Activated CD8-positive, alpha-beta memory T cell treated with anti-CD3 and anti-CD28 coated beads, Interleukin-2, amount 50 U/mL, for 1 hour (primary cell): ENCODE data around the gene SGPL1.

ENCODE experiments used
- DNase-seq: peaks from one replicate; pipeline ENCODE4 v3.0.0-alpha.2; 2020; ENCODE audit errors: extremely low read depth

The SGPL1 gene

DNA sequence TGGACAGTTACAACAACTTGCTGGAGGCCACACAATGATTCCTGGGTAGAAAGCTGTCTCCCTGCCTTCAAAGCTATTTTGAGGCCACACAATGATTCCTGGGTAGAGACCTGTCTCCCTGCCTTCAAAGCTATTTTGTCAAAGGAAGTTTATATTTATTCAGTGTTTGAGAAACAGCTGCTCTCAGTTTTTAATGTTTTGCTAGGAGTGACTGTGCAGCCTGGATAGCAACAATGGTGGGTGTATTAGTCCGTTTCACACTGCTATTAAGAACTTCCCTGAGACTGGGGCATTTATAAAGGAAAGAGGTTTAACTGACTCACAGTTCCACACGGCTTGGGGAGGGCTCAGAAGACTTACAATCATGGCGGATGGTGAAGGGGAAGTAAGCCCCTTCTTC lies 3.9 kb upstream of the SGPL1 start:
- no peak for DNase-seq

DNA sequence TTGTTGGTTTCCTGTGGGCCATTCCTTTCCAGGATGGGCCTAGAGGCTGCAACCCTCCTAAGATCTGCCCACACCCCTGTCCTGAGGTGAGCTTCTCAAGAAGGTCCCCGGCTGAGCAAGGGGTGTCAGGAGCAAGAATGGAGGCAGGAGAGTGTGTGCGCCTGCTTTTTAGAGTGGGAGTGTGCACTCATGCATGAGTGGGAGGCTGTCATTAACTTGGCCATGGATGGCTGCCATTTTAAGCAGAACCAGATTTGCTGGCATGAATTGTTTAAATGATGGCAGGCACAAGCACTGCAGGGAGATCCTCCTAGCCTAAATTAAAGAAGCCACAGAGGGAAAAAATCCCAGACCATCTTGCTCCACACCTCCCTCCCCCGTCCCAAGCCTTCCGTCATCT lies 2.9 kb upstream of the SGPL1 start:
- no peak for DNase-seq

DNA sequence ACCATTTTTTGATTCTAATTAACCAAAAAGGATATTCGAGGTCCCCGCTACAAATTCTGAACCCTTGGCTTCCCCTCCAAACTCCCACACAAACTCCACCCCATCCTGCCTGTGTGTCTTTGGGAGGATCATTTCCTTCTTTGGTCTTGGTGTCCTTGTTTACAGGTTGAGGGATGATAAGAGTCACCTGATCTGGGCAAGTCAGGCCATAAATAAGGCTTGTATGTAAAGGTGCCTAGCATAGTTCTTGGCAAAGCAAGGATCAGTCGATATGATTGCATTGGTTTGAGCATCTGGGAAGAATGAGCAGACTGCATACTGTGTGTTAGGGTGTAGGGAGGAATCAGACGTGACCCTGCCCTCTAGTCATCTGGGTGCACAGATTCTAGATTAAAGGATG lies 1.6 kb upstream of the SGPL1 start:
- DNase-seq = no peak

DNA sequence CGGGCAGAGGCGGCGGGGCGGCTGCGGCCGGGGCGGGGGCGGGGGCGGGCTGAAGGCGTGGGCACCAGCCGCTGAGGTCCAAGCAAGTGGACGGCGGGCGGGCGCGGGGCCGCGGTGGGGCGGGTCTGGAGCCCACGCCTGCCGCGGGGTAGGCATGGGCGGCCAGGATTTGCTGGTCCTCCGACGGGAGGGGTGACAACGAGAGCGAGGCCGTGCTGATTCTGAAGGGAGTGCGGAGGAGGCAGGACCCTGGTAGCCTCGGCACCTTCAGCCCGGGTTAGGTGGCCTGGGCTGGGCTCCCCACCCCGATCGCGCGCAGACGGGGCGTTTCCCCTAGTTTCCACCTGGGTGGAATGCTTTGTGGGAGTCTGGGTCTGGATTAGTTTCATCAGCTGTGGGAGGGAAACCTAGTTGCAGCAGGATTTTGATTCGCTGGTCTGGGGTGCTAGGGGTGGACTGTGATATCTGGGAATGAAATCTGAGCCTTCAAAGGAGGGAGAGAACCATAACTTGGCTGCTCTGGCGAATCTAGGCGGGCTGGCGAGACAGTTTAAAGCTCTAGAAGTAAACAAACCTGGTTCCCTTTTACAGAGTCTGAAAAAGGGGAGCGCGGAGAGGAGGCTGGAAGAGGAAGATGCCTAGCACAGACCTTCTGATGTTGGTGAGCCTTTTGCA lies 609 bp downstream of the SGPL1 start:
- DNase-seq = no peak

DNA sequence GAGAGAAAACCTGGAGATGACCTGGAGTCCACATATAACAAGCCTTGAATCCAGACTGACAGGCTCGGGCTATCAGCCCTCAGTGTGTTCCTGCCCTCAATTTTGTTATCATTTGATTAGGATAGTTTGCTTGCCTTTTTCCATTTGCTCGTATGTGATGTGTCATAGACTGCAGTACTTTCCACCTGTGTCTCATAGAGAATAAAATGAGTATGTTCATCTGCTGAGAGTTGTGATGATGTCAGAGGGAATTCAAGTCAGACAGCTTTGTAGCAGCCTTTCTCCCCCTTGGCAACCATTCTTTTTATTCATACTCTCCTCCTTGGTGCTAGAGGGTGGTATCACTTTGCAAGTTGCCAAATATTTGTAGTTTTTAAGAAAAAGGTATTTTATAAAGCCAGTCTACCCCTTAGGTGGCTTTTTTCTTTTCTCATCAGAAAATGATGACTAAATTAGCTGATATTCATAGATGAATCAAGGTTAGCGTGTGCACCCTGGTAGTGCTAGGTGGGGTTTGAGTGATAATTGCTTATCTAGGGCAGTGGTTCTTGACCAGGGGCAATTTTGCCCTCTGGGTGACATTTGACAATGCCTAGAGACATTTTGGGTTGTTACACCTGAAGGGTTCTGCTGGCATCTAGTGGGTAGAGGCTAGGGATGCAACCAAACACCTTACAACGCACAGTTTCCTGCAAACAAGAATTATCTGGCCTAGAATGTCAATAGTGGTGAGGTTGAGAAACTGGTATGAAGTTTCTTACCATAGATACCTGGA lies 5.4 kb downstream of the SGPL1 start:
- no peak for DNase-seq

DNA sequence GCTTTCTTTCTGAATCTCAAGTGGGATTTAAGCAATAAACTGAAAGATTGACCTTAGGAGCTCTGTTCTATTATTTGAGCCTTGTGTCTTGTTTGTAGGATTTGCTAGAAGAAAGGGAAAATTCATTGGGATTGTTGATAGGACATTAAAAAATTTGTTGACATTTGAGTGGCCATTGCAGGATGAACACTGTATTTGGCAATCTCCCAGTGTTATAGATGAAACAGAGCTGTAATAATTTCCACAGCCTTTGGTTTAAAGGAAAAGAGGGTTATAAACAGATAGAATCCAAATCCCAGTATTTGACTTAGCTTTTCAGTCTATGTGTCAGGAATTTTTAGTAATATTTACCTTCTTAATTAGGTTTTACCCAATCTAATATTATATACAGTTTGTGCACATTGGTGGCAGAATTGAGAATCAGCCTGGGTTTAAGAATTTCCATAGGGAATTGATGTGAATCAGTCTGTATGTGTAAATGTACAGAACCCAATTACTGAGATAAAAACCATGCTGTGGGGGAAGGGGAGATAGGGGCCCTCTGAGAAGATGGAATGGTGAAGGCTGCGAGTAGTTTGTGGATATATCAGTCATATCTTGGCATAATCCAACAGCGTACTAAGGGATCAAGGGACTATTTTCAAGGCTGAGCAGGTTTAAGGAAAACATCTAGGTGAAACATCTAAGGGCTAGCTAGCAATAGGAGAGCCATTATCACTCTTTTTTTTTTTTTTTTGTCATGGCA lies 6.5 kb downstream of the SGPL1 start:
- DNase-seq = no peak

DNA sequence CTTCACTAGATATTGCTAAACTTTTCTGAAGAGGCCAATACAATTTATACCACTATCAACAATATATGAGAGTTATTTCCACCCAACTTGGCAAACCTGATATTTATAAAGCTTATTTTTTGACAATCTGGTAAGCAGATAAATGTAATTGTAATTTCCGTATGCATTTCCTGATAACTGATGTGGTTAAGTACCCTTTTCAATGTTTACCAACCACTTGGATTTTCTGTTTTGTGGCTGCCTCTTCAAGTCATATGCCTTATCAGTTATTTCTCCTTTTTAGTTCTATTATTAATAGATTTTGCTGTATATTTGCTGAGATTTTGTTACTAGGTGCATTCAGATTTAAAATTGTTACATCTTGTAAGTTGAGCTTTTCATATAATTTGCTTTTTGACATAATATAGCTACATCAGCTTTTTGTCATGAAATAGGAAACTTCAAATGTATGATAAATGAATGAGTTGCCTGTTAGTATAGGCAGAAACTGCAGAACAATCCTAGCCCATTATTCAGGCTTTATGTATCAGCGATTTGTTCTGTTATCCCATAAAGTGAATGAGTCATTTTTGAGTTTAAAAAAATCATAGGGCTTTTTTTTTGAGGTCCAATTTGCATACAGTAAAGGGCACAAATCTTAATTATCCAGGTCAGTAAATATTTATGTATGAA lies 11.5 kb downstream of the SGPL1 start:
- DNase-seq = no peak

DNA sequence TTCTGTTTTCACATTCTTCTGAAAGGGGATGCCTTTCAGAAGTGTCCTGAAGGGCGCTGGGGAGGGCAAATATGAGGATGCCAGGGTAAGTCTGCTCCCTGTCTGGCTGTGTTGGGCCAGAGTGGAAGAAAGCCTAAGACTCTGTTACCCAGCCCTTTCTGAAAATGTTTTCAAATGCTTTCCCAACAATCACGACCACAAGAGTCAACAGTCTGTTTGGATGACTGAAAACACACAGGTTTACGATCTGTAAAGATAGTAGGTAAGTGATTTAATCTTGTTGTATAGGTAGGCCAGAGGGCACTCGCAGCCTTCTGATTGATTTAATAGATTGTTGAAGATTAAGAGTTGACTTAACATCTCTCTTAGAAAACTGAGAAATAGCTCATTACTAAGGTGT lies 13.2 kb downstream of the SGPL1 start:
- no peak for DNase-seq

DNA sequence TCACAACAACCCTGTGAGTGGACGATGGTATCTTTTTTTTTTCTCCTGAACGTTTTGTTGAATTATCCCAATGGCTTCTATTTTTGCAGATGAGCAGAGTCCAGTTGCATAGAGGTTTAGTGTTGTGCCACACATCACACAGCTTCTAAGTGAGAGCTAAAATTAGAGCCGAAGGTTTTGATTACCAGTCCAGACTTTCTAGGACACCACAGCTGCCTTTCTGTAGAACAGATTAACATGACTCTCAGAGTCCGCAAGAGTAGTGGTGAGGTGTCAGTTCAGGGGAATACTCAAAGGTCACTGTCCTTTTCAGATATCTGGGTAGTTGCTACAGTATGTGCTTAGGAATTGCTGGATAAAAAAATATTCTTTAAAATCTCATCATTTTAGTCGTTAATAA lies 13.8 kb downstream of the SGPL1 start:
- no peak for DNase-seq

DNA sequence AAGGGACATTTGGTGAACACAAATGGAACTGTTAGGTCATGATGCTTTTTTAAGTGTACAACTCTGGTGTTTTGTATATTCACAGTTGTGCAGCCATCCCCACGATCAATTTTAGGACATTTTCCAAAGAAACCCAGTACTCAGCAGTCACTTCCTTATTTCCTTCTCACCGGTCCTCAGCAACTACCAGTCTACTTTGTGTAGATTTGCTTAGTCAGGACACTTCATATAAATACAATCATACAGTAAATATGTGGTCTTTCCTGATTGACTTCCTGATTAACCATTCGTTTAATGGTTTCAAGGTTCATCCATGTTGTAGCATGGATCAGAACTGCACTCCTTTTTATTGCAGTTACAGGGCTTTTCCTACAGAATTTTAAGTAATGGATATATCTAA lies 14.4 kb downstream of the SGPL1 start:
- no peak for DNase-seq

DNA sequence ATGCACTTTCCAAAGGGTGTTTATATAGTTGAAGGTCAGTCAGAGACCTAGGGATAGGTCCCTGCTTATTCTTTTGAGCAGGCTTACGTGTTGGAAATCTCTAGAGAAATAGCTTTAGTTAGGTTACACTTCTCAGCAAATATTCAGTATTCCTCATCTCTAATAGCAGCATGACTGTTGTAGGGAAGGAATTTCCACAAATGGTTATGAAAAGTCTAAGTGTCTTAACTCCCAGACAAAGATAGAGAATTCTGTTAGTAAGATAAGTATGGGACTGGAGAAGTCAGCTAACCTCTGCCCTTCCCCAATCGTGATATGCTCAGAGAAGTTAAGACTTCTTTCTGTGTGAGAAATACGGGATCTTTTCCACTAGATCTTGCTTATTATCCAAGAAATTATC lies 16.5 kb downstream of the SGPL1 start:
- DNase-seq = no peak

DNA sequence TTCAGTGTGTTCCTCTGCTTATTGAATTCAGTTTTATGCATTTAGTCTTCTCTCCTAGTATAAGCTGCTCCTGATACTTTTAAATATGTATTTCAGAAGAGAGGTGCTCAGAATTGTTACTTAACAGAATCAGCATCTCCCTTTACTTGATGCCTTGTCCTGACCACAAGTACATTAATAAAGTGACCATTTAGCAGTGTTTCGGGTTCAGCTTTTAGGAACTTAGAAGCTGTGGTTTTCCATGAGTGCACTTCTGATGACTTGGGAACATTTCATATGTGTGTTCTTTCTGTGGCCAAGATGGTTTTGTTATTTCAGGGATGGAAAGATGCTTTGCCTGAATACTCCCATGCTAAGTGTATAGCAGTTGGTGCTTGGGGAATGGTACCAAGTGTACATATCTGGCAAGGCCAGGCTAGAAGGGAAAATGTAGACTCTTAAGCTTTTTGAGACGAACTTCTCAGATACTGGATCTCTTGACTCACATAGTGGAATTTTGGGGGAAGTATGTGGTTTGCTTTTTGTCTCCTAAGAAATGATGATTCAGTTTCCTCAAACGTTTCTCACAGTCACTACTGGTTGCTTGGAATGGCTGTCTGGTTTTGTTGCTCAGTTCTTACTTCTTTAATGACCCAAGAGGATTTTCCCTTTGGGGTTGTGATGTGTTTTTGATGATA lies 17.2 kb downstream of the SGPL1 start:
- no peak for DNase-seq

DNA sequence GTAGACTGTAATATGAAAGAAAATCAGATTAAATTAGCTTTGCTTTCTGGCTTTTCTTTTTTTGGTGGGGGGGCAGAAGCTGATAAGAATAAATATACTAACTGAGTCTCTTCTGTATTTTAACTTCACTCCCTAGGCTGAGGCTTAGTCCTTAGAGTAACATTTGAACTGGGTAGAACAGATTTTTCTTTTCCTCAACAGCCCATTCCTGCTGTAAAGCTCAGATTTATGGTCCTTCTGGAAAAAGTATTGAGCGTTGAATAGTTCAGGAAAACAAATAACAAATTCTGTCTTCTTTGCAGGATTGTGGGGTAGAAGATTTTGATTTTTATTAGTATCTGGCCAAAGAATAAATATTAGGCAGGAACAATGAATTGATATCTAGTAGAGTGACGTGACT lies 17.9 kb downstream of the SGPL1 start:
- DNase-seq = no peak

DNA sequence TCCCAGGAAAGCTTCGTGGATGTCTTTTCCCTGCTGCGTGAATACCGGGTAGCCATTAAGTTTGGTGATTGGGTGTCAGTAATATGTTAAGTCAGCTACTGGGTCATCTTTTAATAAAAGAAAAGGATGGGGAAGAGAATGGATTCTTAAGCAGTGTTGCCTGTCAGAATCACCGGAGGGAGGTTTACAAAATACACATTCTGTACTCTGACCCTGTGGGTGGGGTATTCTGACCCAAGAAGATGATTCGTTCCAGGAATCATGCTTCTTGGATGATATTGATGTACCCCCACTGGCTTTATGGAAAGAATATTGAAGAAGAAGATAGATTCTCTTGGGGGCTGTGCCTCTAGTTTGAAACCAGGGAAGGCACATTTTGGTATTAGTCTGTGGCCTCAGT lies 18.3 kb downstream of the SGPL1 start:
- no peak for DNase-seq

DNA sequence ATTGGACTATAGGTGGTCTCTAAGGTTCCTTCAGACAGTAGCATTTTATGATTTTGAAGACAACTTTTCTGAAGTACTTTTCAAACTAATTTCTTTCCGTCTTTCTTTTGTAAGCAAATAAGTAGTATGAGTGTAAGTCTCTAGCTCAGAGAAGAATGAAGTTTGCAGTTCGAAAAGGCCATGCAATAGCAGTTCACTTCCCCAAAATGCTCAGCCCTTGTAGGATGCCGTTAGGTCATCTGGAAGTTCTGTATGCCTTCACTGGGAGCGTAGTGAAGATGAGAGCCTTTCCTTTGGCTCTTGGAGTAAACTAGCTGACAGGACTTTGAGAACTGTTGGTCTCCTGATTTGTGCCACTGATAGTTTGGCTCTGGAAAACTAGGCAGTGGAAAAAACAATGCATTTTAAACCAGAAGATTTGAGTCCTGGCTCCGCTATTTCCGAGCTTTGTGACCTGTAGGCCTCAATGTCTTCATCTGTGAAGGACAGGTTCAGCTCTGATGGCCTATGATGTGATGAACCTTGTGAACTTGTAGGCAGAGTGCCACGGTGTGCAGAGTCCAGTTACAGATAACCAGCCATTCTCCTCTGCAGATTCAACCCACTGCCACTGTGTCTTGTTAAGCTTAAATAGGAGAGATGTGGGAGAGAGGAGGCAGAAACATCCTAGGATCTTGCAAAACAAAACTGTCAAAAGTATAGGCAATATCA lies 18.8 kb downstream of the SGPL1 start:
- DNase-seq = no peak

DNA sequence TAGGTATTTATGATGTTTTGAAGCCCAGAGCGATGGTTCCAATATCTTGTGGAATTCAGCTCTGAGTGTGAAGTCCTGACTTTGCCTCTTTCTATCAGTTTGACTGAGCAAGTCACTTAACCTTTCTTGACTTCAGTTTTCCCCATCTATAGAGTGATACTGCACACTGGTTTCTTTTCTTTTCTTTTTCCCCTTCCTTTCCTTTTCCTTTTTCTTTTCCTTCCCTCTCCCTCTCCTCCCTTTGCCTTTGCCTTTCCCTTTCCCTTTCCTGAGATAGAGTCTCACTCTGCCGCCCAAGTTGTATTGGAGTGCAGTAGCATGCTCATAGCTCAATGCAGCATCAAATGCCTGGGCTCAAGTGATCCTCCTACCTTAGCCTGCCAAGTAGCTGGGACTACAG lies 20.6 kb downstream of the SGPL1 start:
- no peak for DNase-seq

DNA sequence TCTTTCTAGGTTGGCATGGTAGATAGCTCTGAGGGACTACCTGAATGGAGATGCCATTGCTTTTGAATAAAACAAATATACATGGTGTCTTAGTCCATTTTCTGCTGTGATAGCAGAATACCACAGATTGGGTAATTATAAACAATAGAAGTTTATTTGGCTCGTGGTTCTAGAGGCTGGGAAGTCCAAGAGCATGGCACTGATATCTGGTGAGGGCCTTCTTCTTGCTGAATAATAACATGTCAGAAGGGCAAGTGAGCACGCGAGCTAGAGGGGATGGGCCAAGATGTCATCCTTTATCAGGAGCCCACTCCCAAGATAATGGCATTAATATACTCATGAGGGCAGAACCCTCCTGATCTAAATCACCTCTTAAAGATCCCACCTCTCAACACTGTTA lies 21.9 kb downstream of the SGPL1 start:
- DNase-seq = no peak

DNA sequence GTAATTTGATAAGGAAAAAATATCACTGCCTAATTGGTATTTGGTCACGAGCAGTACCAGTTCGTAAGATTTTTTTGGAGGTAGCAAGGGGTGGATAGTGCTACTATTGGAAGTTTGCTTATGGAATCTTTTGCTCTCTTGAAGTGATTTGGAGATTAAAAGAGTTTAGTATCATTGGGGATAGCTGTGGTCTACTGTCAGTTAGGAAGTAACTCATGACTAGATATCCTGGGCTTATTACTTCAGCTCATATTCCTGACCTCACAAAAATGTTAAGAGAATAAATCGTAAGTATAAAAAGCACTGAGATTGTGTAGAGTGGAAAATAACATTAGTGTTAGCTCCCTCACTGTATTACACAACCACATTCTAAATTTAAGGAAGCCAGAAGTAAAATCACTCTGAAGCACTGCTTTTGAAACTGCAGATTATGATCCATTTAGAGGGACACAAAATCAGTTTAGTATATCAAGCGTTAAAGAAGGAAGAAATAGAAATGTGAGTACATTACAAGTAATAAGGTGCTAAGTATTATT lies 22.6 kb downstream of the SGPL1 start:
- DNase-seq = no peak

DNA sequence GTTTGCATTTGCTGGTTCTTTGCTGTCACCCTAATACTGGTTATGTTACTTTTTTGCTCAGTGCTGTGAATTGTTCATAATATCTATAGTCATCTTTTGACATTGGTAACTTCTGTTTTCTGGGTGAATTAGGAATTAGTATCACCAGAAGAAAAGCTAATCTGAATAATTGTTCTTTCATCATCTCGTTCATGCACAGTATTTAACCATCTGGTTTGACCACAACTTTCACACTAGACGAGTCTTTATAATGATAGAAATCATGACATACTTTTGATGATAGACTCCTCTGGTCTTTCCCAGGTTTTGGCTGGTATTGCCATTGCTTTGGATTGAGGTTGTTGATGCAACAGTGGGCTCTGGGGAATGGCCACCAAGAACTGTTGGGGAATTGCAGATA lies 25.1 kb downstream of the SGPL1 start:
- no peak for DNase-seq

DNA sequence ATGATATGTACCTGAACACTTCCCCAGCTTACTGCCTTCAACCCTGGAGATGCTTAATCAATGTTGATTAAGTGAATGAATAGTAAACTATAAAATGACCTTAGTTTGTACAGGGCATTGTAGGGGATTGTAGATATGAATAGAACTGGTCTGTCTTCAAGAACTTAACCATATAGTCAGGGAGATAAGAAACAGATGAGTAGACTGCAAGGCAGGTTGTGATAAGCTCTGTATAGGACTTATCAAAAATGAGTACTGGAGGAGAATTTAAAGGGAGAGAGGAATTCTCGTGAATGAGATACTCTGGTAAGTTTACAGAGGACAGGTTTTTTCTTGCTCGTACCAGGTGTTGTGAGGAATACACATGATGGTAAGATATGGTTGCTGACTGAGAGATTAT lies 27.6 kb downstream of the SGPL1 start:
- DNase-seq = no peak
